ENCODE results near the gene EBNA1BP2. TPM values are rescaled to one million over a fixed set of nuclear protein-coding genes. Genes with fewer than 3 reads are reported as not detected.

The EBNA1BP2 gene
- total and polyA plus RNA-seq, 2 of the 13 experiments (the other 11 are each of a cell fraction or from before 2014, with no cell fraction given) = 27.1 to 102 TPM

DNA sequence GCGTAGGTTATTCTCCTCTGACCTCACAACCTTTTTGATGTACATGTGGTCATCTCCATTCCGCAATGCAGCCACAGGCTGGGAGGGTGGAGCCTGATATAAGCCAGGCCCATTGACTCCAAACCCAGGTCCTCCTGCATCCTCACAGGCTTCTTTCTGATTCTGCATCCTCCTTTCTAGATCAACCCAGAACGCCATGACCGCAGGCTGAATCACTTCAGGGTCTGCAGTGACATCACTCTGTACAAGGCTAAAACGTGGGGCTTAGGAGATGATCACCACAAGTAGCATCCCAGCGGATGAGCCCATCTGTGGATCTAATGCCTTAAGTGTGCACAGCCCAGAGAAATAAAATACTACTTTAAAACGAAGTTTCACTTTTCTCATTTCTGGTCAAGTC lies 16.1 kb downstream of the EBNA1BP2 start (continued):
- TF ChIP-seq, protein P1, sequence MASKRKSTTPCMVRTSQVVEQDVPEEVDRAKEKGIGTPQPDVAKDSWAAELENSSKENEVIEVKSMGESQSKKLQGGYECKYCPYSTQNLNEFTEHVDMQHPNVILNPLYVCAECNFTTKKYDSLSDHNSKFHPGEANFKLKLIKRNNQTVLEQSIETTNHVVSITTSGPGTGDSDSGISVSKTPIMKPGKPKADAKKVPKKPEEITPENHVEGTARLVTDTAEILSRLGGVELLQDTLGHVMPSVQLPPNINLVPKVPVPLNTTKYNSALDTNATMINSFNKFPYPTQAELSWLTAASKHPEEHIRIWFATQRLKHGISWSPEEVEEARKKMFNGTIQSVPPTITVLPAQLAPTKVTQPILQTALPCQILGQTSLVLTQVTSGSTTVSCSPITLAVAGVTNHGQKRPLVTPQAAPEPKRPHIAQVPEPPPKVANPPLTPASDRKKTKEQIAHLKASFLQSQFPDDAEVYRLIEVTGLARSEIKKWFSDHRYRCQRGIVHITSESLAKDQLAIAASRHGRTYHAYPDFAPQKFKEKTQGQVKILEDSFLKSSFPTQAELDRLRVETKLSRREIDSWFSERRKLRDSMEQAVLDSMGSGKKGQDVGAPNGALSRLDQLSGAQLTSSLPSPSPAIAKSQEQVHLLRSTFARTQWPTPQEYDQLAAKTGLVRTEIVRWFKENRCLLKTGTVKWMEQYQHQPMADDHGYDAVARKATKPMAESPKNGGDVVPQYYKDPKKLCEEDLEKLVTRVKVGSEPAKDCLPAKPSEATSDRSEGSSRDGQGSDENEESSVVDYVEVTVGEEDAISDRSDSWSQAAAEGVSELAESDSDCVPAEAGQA (IDR thresholded peaks at IDR 0.05; ENCODE audit: low read depth) = no peak
- TF ChIP-seq, protein P1 (CRISPR knock-in tag; IDR thresholded peaks at IDR 0.05; ENCODE audit: borderline replicate concordance) = no peak
- TF ChIP-seq ZNF362 (CRISPR knock-in tag; IDR thresholded peaks at IDR 0.05; ENCODE audit: borderline replicate concordance) (no peak), SMAD1 (CRISPR knock-in tag; IDR thresholded peaks at IDR 0.05; ENCODE audit: borderline replicate concordance, low read depth) (no peak), RAD21 (CRISPR knock-in tag; IDR thresholded peaks at IDR 0.05) (no peak), NFE2L1 (CRISPR knock-in tag; IDR thresholded peaks at IDR 0.05; ENCODE audit: borderline replicate concordance) (no peak), BRF2 (CRISPR knock-in tag; IDR thresholded peaks at IDR 0.05) (no peak), ZBTB20 (CRISPR knock-in tag; IDR thresholded peaks at IDR 0.05; ENCODE audit: borderline replicate concordance, low read depth) (no peak), MIER2 (CRISPR knock-in tag; IDR thresholded peaks at IDR 0.05) (no peak), POLR2G (IDR thresholded peaks at IDR 0.05; ENCODE audit: low read depth, low read length) (no peak), MYNN (CRISPR knock-in tag; IDR thresholded peaks at IDR 0.05; ENCODE audit: low read depth) (no peak), CBFB (CRISPR knock-in tag; IDR thresholded peaks at IDR 0.05) (no peak), U2AF2 (IDR thresholded peaks at IDR 0.05; ENCODE audit: low read depth, low read length) (no peak), ZNF383 (CRISPR knock-in tag; IDR thresholded peaks at IDR 0.05; ENCODE audit: borderline replicate concordance) (no peak)
